HCT116 (cell line): ENCODE measurements around the gene SCGB3A1. TPM values are rescaled to one million over a fixed set of nuclear protein-coding genes. Genes with fewer than 3 reads are reported as not detected.

Source experiments
- ATAC-seq: fragments of 200-7000 bp; cut with Tn5 transposase; 2 replicates; pipeline ENCODE4 v1.9.1; 2020; ENCODE audit warnings: mild to moderate bottlenecking, moderate library complexity
- BruUV-seq: library from RNA; stranded (reverse); fragments of 400-500 nt; replicated peaks from 2 replicates; lab custom pipeline; 2021; lab: Mats Ljungman, UMichigan
- CTCF ChIA-PET: fragments of 300-600 bp; sonication (Branson Sonifier 250); formaldehyde crosslinking; loops from one replicate; lab custom pipeline; 2021; ENCODE audit warnings: antibody characterized with exemption; lab: Charles Lee
- POLR2A ChIA-PET: fragments of 300-600, 350-600 bp; sonication (Branson Sonifier 250); formaldehyde crosslinking; loops from one replicate; lab custom pipeline; 2021; ENCODE audit warnings: antibody characterized with exemption; lab: Charles Lee
- RAD21 ChIA-PET, 2 experiments: fragments of 300-600 bp; sonication (Branson Sonifier 250); formaldehyde crosslinking; loops; one replicate each; lab custom pipeline; 2023; ENCODE audit warnings: low total read pairs in 2 of 2; ENCODE audit not compliant: uncharacterized antibody in 2 of 2, unreplicated experiment in 2 of 2, low non-redundant PET in 1 of 2; lab: Charles Lee
- DNase-seq: peaks from one replicate; pipeline ENCODE4 v3.0.0-alpha.2; 2010; ENCODE audit warnings: low read depth, low spot score
- H2AFZ ChIP-seq: fragments of 200-600 bp; shearing (Covaris generic), sonication (generic); 2 replicates; pipeline ENCODE4 v1.6.1; 2017; ENCODE audit warnings: low read depth, mixed run types, mixed read lengths, antibody characterized with exemption, low read length; ENCODE audit not compliant: poor library complexity, severe bottlenecking
- H3K27ac ChIP-seq: 2 replicates; pipeline ENCODE4 v1.5.1; 2012; ENCODE audit warnings: low read depth, low read length
- H3K27me3 ChIP-seq: fragments of 200-600 bp; sonication (generic); 2 replicates; pipeline ENCODE4 v1.6.1; 2016; ENCODE audit warnings: mixed run types, low read length, mixed read lengths; ENCODE audit not compliant: insufficient read depth
- H3K36me3 ChIP-seq, 2 experiments: fragments of 200-500 bp in 1 of 2; fragments of 200-600 bp in 1 of 2; sonication (Bioruptor generic) in 1 of 2; sonication (generic) in 1 of 2; 2 replicates each; pipeline versions ENCODE4 v1.5.1 to v1.6.1; 2014 to 2016; ENCODE audit warnings: low read length in 2 of 2, inconsistent platforms in 1 of 2, mixed read lengths in 1 of 2, mixed run types in 1 of 2; ENCODE audit not compliant: insufficient read depth in 2 of 2, control insufficient read depth in 1 of 2
- H3K4me1 ChIP-seq, 2 experiments: fragments of 200-600 bp in 1 of 2; sonication (generic) in 1 of 2; 2 replicates each; pipeline versions ENCODE4 v1.5.1 to v1.6.1; 2012 to 2017; ENCODE audit warnings: low read length in 2 of 2, inconsistent platforms in 1 of 2, mild to moderate bottlenecking in 1 of 2, mixed read lengths in 1 of 2, mixed run types in 1 of 2, moderate library complexity in 1 of 2; ENCODE audit not compliant: insufficient read depth in 2 of 2, control insufficient read depth in 1 of 2
- H3K4me2 ChIP-seq: fragments of 200-600 bp; sonication (generic); 2 replicates; pipeline ENCODE4 v1.6.1; 2017; ENCODE audit warnings: mixed run types, low read length, mixed read lengths
- H3K4me3 ChIP-seq, 2 experiments: fragments of 200-600 bp in 1 of 2; sonication (generic) in 1 of 2; replicated peaks in 1 of 2; 2 replicates each; pipeline ENCODE4 v1.5.1; 2011 to 2016; ENCODE audit warnings: low read length in 2 of 2, control low read depth in 1 of 2, low read depth in 1 of 2, mild to moderate bottlenecking in 1 of 2, mixed read lengths in 1 of 2, mixed run types in 1 of 2
- H3K79me2 ChIP-seq: fragments of 200-600 bp; sonication (generic); 2 replicates; pipeline ENCODE4 v1.6.1; 2017; ENCODE audit warnings: mild to moderate bottlenecking, mixed run types, low read length, moderate library complexity, mixed read lengths; ENCODE audit not compliant: insufficient read depth
- H3K9ac ChIP-seq: fragments of 200-600 bp; sonication (generic); 2 replicates; pipeline ENCODE4 v1.6.1; 2016; ENCODE audit warnings: low read length, mixed read lengths
- H3K9me2 ChIP-seq: fragments of 200-600 bp; sonication (generic), shearing (Covaris generic); 2 replicates; pipeline ENCODE4 v1.6.1; 2017; ENCODE audit warnings: mixed run types, mild to moderate bottlenecking, moderate library complexity; ENCODE audit not compliant: insufficient read depth
- H3K9me3 ChIP-seq, 2 experiments: fragments of 200-500 bp in 1 of 2; fragments of 200-600 bp in 1 of 2; sonication (Bioruptor generic) in 1 of 2; sonication (generic) in 1 of 2; 2 replicates each; pipeline ENCODE4 v1.6.1; 2014 to 2017; ENCODE audit warnings: low read length in 2 of 2, mixed read lengths in 2 of 2, inconsistent platforms in 1 of 2, low read depth in 1 of 2, mild to moderate bottlenecking in 1 of 2, mixed run types in 1 of 2, moderate library complexity in 1 of 2; ENCODE audit not compliant: control insufficient read depth in 1 of 2, insufficient read depth in 1 of 2
- H4K20me1 ChIP-seq: fragments of 200-600 bp; sonication (generic), shearing (Covaris generic); 2 replicates; pipeline ENCODE4 v1.6.1; 2017; ENCODE audit warnings: mixed run types, mild to moderate bottlenecking, moderate library complexity; ENCODE audit not compliant: insufficient read depth
- ATF3 ChIP-seq: IDR thresholded peaks from 2 replicates; pipeline ENCODE4 v1.6.1; 2012
- CBX3 ChIP-seq: IDR thresholded peaks from 2 replicates; pipeline ENCODE4 v1.6.1; 2012; ENCODE audit warnings: low read depth
- EGR1 ChIP-seq: IDR thresholded peaks from 2 replicates; pipeline ENCODE4 v1.6.1; 2012; ENCODE audit warnings: low read depth
- EZH2 ChIP-seq: fragments of 200-600 bp; sonication (generic); IDR thresholded peaks from 2 replicates; pipeline ENCODE4 v1.6.1; 2017; ENCODE audit warnings: antibody characterized with exemption, mixed run types
- FOSL1 ChIP-seq: IDR thresholded peaks from 2 replicates; pipeline ENCODE4 v1.6.1; 2012; ENCODE audit warnings: low read depth
- REST ChIP-seq: IDR thresholded peaks from 2 replicates; pipeline ENCODE4 v1.6.1; 2012; ENCODE audit warnings: low read depth
- ZNF274 ChIP-seq: fragments of 200-500 bp; sonication (Bioruptor generic); IDR thresholded peaks from 2 replicates; pipeline ENCODE4 v1.6.1; 2014; ENCODE audit warnings: mild to moderate bottlenecking, low read depth, low read length, inconsistent platforms
- intact Hi-C: fragments of 100-400 bp; cut with micrococcal nuclease; formaldehyde crosslinking; loops from 2 replicates; pipeline ENCODE4 v1.10.0; 2022
- total RNA-seq: library from RNA; stranded (reverse); gene quantifications from one replicate; pipeline ENCODE4 v1.2.1, GENCODE V29; 2021; ENCODE audit not compliant: unreplicated experiment

SCGB3A1 gene
- total RNA-seq, 1 experiment from 2014 or later, result not detected

- Histone ChIP-seq H2AFZ (no peak overlapping the region), H3K9me2 (no peaks in the 10 kb centered on the region), H3K4me3 (no peak overlapping the region), H3K27ac (no peak overlapping the region), H3K9me3 (no peaks in the 10 kb centered on the region), H3K79me2 (no peaks in the 10 kb centered on the region)
- ATAC-seq (no peak), DNase-seq (no peak)
- ChIA-PET CTCF (no interaction called here), POLR2A (no interaction called here), RAD21 (no interaction called here)
- no TSS peak for BruUV-seq
- intact Hi-C loops, result no loop called here
- TF ChIP-seq ATF3 (no peak), FOSL1 (no peak)
- TF ChIP-seq, all 23 proteins: peak for 0
- no peak overlapping the region for H3K9ac ChIP-seq
- H3K4me1 ChIP-seq, result no peaks in the 10 kb centered on the region
- H3K4me2 ChIP-seq, result no peak overlapping the region
- H4K20me1 ChIP-seq, result no peaks in the 10 kb centered on the region
- H3K36me3 ChIP-seq, result no peaks in the 10 kb centered on the region
- H3K27me3 ChIP-seq, result no peaks in the 10 kb centered on the region
Observed at GRCh38 chr5:180632768-180633167, 41.5 kb upstream of the SCGB3A1 start.

- H3K9me3 ChIP-seq, result no peaks in the 10 kb centered on the region
- H3K27ac ChIP-seq, result no peak overlapping the region
- H3K36me3 ChIP-seq, result no peaks in the 10 kb centered on the region
- no peaks in the 10 kb centered on the region for H4K20me1 ChIP-seq
- no peak overlapping the region for H3K4me2 ChIP-seq
- DNase-seq, result no peak
- no peaks in the 10 kb centered on the region for H3K4me1 ChIP-seq
- no peak for ATAC-seq
- no TSS peak for BruUV-seq
- RAD21 ChIA-PET, result no interaction called here
- H2AFZ ChIP-seq, result no peak overlapping the region
- H3K27me3 ChIP-seq, result no peaks in the 10 kb centered on the region
- intact Hi-C loops, result no loop called here
- H3K9me2 ChIP-seq, result no peaks in the 10 kb centered on the region
- POLR2A ChIA-PET, result no interaction called here
- H3K4me3 ChIP-seq, result no peak overlapping the region
- CTCF ChIA-PET, result no interaction called here
- no peaks in the 10 kb centered on the region for H3K79me2 ChIP-seq
- H3K9ac ChIP-seq, result no peak overlapping the region
- no peak for TF ChIP-seq ZNF274
- no peak for TF ChIP-seq EZH2
- TF ChIP-seq REST, result no peak
- TF ChIP-seq EGR1, result no peak
- TF ChIP-seq CBX3, result no peak
- TF ChIP-seq, all 23 proteins: peak for 0
Observed at GRCh38 chr5:180631549-180632383, 40.5 kb upstream of the SCGB3A1 start.
